H1 (cell line): Measurements from ENCODE around the gene TSC22D4. TPM values are rescaled to one million over a fixed set of nuclear protein-coding genes. Genes with fewer than 3 reads are reported as not detected.

Source experiments
- ATF2 ChIP-seq: IDR thresholded peaks from 2 replicates; pipeline ENCODE4 v1.6.1; 2012; ENCODE audit warnings: low read length, inconsistent platforms
- ATF3 ChIP-seq: IDR thresholded peaks from 2 replicates; pipeline ENCODE4 v1.6.1; 2011; ENCODE audit warnings: low read depth, mild to moderate bottlenecking, low read length; ENCODE audit not compliant: insufficient read depth
- BACH1 ChIP-seq: IDR thresholded peaks from 2 replicates; pipeline ENCODE4 v1.6.1; 2012; ENCODE audit warnings: low read length, improper control_type of control experiment
- CBX5 ChIP-seq: fragments of 300-800, 300-1000 bp; sonication (generic); IDR thresholded peaks from 2 replicates; pipeline ENCODE4 v1.7.1; 2016; ENCODE audit warnings: antibody characterized with exemption, low read length, low read depth
- CEBPB ChIP-seq: IDR thresholded peaks from 2 replicates; pipeline ENCODE4 v1.6.1; 2012; ENCODE audit warnings: low read depth, low read length
- CHD2 ChIP-seq: IDR thresholded peaks from 2 replicates; pipeline ENCODE4 v1.6.1; 2012; ENCODE audit warnings: low read length, improper control_type of control experiment
- CTBP2 ChIP-seq: IDR thresholded peaks from 2 replicates; pipeline ENCODE4 v1.7.0; 2011; ENCODE audit warnings: borderline replicate concordance, mild to moderate bottlenecking, moderate library complexity, mixed read lengths, low read length; ENCODE audit not compliant: insufficient read depth, insufficient read length
- GABPA ChIP-seq: IDR thresholded peaks from 2 replicates; pipeline ENCODE4 v1.6.1; 2011; ENCODE audit warnings: mild to moderate bottlenecking, low read length, moderate library complexity, borderline replicate concordance; ENCODE audit not compliant: insufficient read depth
- JUND ChIP-seq: IDR thresholded peaks from 2 replicates; pipeline ENCODE4 v1.6.1; 2011; ENCODE audit warnings: mild to moderate bottlenecking, improper control_type of control experiment, low read length
- KDM4A ChIP-seq: IDR thresholded peaks from one replicate; pipeline ENCODE4 v1.7.1; 2012; ENCODE audit warnings: low read depth, mild to moderate bottlenecking, moderate library complexity, low read length, inconsistent platforms; ENCODE audit not compliant: severe bottlenecking
- KDM5A ChIP-seq: fragments of 200-600 bp; IDR thresholded peaks from 2 replicates; pipeline ENCODE4 v1.7.1; 2012; ENCODE audit warnings: mild to moderate bottlenecking, low read length, inconsistent platforms, mixed read lengths
- MAX ChIP-seq: IDR thresholded peaks from 2 replicates; pipeline ENCODE4 v1.6.1; 2012; ENCODE audit warnings: inconsistent platforms
- NANOG ChIP-seq: IDR thresholded peaks from 2 replicates; pipeline ENCODE4 v1.6.1; 2011; ENCODE audit warnings: low read length, low read depth, mild to moderate bottlenecking, inconsistent platforms; ENCODE audit not compliant: insufficient read depth, poor library complexity, severe bottlenecking
- POLR2A ChIP-seq, 2 experiments: IDR thresholded peaks; 1 replicate in 1 of 2; 2 replicates in 1 of 2; pipeline ENCODE4 v1.6.1; 2011; ENCODE audit warnings: low read depth in 2 of 2, low read length in 2 of 2, mild to moderate bottlenecking in 2 of 2; ENCODE audit errors: control extremely low read depth in 1 of 2
- RBBP5 ChIP-seq: IDR thresholded peaks from 2 replicates; pipeline ENCODE4 v1.7.1; 2012; ENCODE audit warnings: low read depth, mild to moderate bottlenecking, inconsistent platforms, low read length, moderate library complexity, borderline replicate concordance
- SIN3A ChIP-seq, 2 experiments: IDR thresholded peaks in 1 of 2; conservative IDR thresholded peaks in 1 of 2; 2 replicates each; pipeline ENCODE4 v1.6.1; 2011 to 2012; ENCODE audit warnings: low read length in 2 of 2, improper control_type of control experiment in 1 of 2, low read depth in 1 of 2, mild to moderate bottlenecking in 1 of 2
- SIRT6 ChIP-seq: IDR thresholded peaks from one replicate; pipeline ENCODE4 v1.7.1; 2012; ENCODE audit warnings: low read length, inconsistent platforms
- SRF ChIP-seq: IDR thresholded peaks from 2 replicates; pipeline ENCODE4 v1.6.1; 2011; ENCODE audit warnings: mild to moderate bottlenecking, low read depth, low read length, moderate library complexity
- TAF1 ChIP-seq: IDR thresholded peaks from 2 replicates; pipeline ENCODE4 v1.6.1; 2011; ENCODE audit warnings: mild to moderate bottlenecking, low read depth, low read length
- ZNF274 ChIP-seq: IDR thresholded peaks from 2 replicates; pipeline ENCODE4 v1.7.0; 2012; ENCODE audit warnings: low read length, borderline replicate concordance; ENCODE audit errors: extremely low read depth
- polyA plus RNA-seq, 7 experiments: library from polyadenylated mRNA; depleted of rRNA in 3 of 7; stranded (reverse) in 5 of 7; unstranded in 2 of 7; fragments of >200 nt in 5 of 7; fragments of 200-250 nt in 2 of 7; gene quantifications; 1 replicate in 5 of 7; 2 replicates in 1 of 7; 4 replicates in 1 of 7; pipeline versions ENCODE4 v1.2.1 to v1.2.3, GENCODE V29; 2011 to 2013; ENCODE audit warnings: missing spikeins in 2 of 7, mixed read lengths in 2 of 7
- total RNA-seq: library from RNA; stranded (reverse); fragmentation: NEBNext Ultra II Directional; extraction: Animal tissue kit (Norgen Biotek cat#: 25700); gene quantifications from 2 replicates; pipeline ENCODE4 v1.2.1, GENCODE V29; 2021

Gene TSC22D4
- total and polyA plus RNA-seq, 2 of the 8 experiments (the other 6 are each of a cell fraction or from before 2014, with no cell fraction given), result 13.2 to 20.3 TPM

GRCh38 chr7:100435401-100436304, 43.4 kb downstream of the TSC22D4 start (continued):
- TF ChIP-seq ATF2, result no peak
- no peak for TF ChIP-seq NANOG
- TF ChIP-seq KDM5A, result no peak
- peak; percentile 57; the same call in 1 of the 2 replicates for TF ChIP-seq MAX
- TF ChIP-seq JUND, result no peak
- no peak for TF ChIP-seq GABPA
- TF ChIP-seq KDM4A, result peak; percentile 54
- TF ChIP-seq BACH1, result no peak
- TF ChIP-seq ZNF274, result no peak
- TF ChIP-seq CBX5, result no peak
- TF ChIP-seq SIN3A (conservative IDR thresholded peaks at IDR 0.05 in 1 of 2, IDR thresholded peaks at IDR 0.05 in 1 of 2; ENCODE audit: low read depth in 1 of 2, low read length in 2 of 2), result 0 out of 4 replicates have a peak, but pooled peaks of 1 of the 2 experiments have one; percentile 11
- TF ChIP-seq POLR2A (IDR thresholded peaks at IDR 0.05; ENCODE audit: control extremely low read depth in 1 of 2, low read depth in 2 of 2, low read length in 2 of 2), result peak in 1 of 2 experiments; percentile 63; a peak in 1 of 3 replicates
- TF ChIP-seq RBBP5, result peak; percentile 57; the same call in 1 of the 2 replicates
- TF ChIP-seq TAF1, result no peak
- no peak for TF ChIP-seq CHD2
- no peak for TF ChIP-seq CTBP2
- no peak for TF ChIP-seq SIRT6
- TF ChIP-seq SRF, result no peak
- no peak for TF ChIP-seq CEBPB
- TF ChIP-seq ATF3, result no peak
- TF ChIP-seq, all 59 proteins: peak for 9
